Measurements from ENCODE around the gene SPATA20.

The SPATA20 gene

DNA sequence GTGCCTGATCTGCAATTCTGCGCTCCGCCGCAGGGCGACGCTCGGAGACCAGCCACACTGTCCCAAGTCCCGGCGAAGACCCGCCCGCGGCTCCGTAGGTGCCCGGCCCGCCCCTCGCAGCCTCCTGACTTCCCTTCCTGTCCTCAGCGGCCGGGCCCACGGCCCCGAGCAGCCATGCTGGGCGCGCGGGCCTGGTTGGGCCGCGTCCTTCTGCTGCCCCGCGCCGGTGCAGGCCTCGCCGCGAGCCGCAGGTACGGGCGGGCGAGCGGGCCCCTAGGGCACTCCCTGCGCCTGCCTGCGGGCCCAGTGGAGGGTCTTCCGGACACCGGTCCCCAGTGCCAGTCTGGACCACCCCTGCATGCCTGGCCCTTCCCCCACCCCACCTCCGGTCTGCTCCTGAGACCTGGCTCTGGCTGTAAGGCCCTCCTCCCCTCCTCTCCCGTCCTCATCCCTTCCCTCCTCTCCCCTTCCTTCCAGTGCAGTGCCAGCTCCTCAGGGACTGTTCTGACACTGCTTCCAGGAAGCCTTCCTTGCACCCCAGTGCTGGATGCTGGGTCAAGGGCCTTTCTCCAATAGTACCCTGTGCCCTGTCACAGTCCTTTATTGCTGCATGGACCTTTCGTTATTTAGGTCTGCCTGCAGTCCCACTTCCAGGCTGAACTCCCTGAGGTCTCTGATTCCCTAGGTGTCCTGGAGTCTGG is at the start of gene SPATA20:
Gene SPATA20 (plus strand): TSS at position 140 of the 701 bp plus-strand sequence. CDS start 35 bp downstream, at position 175.
- DNase-seq (ENCODE audit: low read depth in 2 of 2), result peak; percentile 75 to 81

DNA sequence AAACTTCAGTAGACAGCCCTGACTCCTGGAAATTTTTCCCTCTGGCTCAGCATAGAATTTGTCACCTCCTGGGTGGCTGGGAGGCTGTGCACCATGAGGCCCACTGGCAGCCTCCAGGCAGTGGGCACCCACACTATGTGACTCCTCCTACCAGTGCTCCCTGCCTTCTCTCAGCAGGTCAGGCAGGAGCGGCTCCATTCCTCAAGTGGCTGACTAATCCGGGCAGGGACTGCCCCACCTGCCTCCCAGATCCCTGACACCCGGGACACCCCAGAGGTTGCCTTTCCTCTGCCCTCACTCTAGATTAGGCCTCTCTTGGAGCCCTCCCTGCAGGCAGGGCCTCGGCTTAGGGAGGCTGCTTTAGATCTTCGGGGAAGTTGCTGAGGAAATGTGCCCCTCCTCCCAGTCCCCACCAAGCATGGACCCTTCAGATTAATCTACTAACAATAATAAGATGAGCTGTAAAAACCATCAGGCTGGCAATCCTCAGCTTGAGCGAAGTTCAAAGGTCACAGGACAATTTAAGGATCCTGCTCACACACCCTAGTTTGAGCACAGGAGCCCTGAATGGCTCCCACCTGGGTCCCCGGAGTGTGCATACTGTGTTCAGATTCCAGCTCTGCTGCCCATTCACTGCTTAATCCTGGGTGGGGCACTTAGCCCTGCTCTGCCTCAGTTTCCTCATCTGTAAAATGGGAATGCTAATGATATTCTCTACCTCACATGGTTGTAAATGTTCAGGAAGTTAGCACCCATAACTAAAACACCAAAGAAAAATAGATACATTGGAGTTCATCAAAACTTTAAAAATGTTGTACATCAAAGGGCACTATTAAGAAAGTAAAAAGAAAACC is 48.7 kb upstream of the SPATA20 start:
- DNase-seq (ENCODE audit: low read depth in 2 of 2), result no peak

DNA sequence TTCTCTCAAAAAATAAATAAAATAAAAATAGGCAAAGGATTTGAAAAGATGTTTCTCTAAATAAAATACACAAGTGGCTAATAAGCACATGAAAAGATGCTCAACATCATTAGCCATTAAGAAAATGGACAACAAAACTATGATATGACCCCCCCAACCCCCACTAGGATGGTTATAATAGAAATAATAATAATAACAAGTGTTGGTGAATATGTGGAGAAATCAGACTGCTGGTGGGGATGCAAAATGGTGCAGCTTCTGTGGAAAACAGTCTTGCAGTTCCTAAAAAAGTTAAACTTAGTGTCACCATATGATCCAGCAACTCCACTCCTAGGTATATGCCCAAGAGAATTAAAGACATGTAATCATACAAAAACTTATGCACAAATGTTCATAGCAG is 47.7 kb upstream of the SPATA20 start:
- no peak for DNase-seq (ENCODE audit: low read depth in 2 of 2)

DNA sequence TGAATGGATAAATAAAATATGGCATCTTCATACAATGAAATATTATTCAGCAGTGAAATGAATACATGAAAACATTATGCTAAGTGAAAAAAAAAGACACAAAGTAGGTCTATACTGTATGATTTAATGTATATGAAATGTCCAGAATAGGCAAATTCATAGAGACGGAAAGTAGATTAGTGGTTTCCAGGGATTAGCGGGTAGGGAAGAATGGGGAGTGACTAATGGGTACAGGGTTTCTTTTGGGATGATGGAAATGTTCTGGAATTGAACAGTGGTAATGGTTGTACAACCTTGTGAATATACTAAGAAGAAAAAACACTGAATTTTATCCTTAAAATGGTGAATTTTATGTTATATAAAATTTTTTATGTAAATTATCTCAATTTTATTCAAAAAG is 47.3 kb upstream of the SPATA20 start:
- no peak for DNase-seq (ENCODE audit: low read depth in 2 of 2)

DNA sequence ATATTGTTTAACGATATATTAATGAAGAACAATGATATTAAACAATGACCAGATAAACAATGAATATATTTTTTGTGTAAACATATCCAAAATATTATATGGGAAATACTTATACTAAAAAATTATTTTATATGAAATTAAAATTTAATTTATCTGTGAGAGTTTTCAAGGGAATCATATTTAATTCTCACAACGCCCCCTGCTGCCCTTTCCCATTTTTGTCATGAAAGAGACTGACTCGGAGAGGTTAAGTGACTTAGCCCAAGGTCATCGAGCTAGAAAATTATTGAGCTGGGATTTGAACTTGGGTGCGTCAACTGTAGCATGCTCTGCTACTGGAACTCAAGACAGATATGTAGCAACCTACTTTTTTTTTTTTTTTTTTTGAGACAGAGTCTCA is 45.9 kb upstream of the SPATA20 start:
- no peak for DNase-seq (ENCODE audit: low read depth in 2 of 2)

DNA sequence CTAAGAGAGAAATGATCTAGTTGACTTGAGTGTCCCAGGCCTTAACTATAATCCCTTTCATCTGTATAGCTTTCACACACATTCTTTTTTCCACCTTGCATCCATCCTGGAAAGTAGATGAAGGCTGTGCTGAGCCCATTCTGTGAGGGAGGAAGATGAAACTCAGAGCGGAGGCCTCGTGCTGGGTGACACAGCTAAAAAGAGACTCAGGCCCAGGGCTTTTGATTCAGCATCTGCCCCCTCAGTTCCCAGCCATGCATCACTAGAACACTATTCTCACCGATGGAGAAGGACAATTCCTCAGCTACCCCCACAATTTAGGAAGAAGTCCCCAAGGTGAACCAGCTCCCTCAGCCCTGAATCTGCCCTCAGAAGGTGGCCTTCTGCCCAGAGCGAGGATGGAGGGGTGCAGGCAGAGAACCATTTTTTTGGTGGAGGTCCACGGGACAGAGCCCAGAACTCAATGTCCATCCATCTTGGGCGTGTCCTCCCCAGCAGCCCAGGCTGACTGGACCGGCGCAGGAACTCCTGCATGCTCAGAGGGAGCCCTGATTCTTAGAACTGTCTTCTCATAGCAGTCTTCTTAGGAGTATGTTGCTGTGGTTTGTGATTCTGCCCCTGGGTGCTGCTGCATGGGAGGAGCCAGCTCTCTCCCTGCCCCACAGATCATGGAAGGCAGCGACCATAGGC is 44.5 kb upstream of the SPATA20 start:
- no peak for DNase-seq (ENCODE audit: low read depth in 2 of 2)

DNA sequence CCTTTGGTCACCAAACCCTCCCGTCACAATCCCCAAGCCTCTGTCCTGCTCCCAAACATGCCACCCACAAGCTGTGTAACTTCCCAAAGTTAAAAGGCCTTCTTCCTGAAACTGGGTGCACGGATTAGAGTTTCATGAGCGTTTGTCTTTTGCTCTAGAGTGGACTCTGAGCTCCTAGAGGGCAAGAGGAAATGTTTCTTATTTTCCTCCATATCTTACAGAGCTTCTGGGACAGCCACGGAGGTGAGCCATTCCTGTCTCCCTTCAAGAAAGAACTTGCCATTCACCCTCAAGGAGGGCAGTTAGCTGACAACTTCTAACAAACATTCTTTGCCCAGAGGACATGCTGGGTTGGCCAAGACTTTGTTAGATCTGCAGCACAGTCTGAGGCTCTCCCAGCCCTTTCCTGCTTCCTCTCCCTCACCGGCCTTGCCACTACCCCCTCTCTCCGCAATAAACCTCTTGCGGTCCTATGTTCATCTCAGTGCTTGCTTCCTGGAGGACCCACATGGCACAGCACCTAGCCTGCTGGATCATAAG is 41.3 kb upstream of the SPATA20 start:
- no peak for DNase-seq (ENCODE audit: low read depth in 2 of 2)

DNA sequence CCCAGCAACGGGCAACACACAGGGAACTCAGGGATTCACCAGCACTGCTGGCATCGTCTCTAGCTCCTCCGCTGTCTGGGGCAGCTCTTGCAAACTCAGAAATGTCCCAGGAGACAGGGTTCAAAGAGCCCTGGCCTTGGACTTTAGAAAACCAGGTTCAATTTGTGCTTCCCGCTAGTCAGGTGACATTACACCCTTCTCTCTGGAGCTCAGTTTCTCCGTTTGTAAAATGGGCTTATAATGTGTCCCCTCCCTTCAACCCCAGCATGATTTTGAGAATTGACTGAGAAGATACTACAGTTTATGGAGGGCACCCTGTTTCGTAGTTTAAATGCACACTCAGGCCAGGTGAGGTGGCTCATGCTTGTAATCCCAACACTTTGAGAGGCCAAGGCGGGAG is 40.7 kb upstream of the SPATA20 start:
- no peak for DNase-seq (ENCODE audit: low read depth in 2 of 2)

DNA sequence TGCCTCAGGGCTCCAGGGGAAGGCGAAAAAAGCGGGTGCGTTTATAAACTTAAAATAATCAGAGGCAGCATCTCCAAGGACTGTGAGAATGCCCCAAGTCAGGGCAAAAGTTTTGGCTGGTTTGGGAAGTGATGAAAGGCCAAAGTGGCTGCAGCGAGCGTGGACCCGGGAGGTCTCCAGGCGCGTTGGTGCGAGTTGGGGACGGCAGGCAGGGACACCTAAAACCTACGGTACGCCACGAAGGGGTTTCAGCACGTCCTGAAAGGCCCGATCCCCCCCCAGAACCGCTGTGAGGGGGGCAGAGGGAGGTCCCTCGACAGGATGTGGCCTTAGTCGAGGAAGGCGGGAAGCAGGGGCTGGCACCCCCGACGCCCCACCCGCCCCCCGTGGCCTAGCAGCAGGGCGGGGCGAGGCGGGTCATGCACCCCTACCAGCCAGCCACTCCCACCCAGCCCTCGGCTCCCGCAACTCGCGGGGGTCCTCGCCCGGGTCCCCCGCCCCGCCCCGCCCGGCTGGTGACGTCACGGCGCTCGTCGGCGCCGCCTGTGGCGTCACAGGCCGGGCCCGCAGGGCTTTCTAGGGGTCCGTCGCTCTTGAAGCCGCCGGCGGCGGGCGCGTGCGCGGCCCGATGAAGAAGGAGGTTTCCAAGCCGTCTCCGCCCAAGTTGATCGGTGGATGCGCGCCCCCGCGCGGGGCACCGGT is 39.0 kb upstream of the SPATA20 start, which contains the start of gene MYCBPAP:
Gene MYCBPAP (plus strand): TSS at position 569 of the 702 bp plus-strand sequence. CDS start 236 bp downstream, outside the sequence.
- DNase-seq (ENCODE audit: low read depth in 2 of 2), result peak; percentile 45 to 80

DNA sequence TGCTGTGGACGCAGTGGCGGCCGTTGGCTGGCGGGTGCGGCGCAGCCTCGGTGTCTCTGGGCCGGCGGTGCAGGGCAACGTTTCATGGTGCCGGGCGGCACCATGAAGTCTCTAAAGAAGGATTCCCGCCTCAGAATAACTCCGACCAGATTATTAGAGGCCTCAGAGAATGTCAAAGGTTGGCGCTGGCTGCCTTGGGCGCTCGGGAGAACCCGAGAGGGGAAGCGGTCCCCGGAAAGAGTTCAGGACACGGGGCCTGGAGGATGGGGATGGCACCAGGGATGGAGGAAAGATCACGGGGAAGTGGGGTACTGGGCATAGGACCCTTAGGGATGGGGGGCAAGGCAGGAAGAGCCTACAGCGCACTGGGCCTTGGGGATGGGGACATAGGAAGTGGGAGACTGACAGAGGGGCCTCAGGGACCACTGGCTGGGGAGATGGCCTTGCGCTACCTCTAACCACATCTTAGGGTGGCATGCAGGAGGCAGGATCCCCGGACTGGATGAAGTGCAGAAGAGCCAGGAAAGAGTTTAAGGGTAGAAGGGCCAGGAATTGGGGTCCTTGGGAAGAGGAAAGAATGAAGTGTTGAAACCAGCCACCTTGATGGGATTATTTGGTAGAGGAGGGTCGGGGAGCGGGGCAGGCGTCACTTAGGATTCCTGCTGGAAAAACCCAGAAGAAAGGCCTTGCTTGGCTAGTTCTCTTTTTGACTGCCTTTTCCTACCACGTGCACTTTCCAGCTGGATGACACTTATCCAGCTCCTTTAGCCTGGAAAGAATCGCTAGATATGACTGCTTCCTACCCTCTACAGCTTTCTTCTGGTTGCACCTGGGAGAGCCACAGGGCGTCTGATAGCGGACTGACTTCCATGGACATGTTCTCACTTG is 38.2 kb upstream of the SPATA20 start:
- no peak for DNase-seq (ENCODE audit: low read depth in 2 of 2)

DNA sequence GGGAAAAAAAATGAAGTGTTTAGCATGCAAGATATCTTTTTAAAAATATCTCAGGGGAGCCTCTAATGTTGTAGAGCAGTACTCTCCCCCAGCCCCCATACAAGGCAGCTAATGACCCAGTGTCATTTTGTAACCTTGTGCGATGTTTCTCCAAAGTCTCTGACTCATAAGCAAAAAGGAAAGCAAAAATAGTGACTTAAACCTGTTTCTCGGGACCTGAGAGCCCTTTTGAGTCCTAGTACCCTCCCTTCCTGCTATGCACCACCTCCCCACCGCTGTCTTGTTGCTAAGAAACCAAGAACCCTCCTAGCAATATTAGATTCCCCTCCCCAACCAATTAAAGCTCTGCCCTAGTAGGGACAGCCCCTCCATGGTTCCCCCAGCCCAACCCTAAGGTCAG is 35.9 kb upstream of the SPATA20 start:
- DNase-seq (ENCODE audit: low read depth in 2 of 2), result peak in 1 of 2 donors; percentile 32

DNA sequence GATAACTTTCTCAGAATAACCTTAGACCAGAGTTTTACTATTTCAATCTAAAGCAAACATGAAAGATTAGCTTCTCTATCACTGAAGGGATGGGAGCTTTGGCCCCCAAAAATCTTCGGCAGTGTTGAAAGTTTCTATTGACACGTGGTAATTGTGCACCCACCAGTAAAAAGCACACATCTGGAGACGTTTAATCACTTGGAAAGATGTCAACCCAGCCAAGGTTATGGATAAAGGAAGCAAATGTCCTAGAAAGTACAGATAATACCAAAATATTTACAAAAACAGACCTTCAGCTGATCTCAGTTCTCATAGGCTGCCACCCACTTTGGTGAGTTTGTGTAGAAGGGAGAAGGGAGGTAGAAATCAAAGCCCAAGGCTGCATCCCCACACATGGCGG is 33.5 kb upstream of the SPATA20 start:
- DNase-seq (ENCODE audit: low read depth in 2 of 2), result no peak

DNA sequence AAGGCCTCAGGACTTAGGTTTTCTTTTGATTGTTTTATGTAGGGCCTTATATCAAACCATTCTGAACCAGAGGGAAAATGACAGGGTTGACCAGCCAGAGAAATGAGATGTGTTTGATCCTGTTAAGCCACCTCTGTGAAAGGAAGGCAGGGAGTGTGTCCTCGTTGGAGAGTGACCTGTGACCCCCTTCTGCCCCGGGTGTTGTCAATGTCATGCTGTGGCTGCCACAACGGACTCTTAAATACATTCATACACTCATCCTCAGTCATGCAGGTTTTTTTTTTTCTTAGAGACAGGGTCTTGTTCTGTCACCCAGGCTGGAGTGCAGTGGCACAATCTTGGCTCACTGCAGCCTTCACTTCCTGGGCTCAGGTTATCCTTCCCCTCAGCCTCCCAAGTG is 32.6 kb upstream of the SPATA20 start:
- DNase-seq (ENCODE audit: low read depth in 2 of 2), result no peak

DNA sequence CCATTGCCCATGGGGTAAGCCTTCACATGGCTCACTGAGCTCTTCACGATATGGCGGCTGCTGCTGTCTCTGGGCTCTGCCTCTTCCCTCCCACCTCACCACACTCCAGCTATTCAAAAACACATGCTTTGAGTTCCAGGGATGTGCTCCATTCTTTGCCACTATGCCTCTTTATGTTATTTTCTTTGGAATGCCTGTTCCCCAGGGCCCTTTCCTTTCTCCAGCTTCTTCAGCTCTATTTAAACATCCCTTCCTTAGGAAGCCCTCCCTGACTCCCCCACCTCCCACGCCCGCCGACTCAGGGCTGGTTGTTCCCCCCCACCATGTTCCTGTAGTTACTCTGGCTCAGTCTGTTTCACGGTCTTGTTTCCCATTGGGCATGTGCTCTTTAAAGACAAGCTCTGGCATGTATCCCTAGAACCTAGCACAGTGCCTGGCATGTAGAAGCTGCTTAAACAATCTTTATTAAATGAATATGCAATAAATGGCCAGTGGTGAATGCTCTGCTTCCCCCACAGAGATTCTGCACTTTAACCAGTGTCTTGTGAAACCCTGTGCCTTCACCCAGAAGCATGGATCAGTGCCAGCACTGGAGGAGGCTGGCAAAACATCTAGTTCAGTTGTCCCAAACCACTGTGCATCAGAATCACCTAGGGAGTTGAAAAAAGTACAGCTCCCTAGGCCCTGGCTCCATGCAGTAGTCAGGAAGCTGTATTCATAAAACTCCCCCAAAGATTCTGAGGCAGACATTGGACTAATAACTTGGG is 31.9 kb upstream of the SPATA20 start:
- no peak for DNase-seq (ENCODE audit: low read depth in 2 of 2)

DNA sequence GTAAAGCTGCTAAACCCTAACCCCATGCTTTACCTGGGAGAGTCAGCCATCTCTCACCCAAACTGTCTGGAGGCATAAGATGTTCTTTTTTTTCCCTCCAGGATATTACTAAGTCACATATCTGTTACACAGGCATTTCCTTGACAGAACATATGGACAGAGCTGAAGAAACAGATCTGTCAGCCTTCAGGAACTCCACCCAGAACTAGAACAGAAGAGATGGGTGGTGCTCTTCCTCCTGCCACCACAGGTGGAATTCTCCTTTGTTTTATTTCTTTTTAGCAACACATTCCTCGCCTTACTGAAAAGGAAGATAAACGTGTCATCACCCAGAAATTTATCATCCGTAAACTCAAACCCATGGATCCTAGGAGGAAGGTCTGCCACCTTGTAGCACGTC is 30.0 kb upstream of the SPATA20 start:
- no peak for DNase-seq (ENCODE audit: low read depth in 2 of 2)

DNA sequence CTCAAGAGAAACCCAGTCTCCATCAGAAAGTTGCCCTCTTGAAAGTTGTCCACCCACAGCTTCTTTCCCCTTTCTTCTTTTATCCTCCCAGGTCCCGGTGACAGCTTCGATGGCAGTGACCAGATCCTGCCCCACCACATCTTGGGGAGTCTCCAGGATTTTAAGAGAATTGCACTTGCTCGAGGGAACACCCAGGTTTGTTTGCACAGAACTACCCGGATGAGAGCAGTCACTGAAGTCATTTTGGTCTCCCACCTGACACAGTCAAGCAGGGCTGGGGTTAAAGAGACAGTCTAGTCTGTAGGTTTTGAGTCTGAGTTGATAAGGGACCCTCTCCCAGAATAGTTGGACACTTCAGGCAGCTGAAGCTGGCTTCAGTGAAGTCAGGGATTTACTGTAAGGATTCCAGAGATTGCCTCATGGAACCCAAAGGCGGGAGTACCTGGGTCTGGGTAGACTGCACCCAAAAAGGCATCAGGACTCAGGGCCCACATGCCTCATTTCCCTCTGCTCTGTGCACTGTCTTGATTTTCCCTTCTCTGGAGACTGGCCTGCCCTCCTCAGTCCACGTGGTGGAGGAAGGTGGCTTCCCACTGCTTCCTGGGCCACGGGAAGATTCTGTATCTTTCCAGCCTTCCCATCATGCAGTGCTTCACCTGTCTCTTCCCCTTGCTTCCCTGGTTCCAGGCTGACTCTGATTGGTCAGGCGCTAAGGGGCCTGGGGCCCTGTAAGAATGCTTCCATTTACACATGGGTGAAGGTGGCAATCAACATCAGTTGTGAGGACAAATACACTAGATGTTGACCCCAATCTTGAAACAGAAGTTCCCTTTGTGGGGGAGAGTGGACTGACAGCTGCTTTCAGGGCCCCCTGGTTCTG is 29.2 kb upstream of the SPATA20 start:
- no peak for DNase-seq (ENCODE audit: low read depth in 2 of 2)

DNA sequence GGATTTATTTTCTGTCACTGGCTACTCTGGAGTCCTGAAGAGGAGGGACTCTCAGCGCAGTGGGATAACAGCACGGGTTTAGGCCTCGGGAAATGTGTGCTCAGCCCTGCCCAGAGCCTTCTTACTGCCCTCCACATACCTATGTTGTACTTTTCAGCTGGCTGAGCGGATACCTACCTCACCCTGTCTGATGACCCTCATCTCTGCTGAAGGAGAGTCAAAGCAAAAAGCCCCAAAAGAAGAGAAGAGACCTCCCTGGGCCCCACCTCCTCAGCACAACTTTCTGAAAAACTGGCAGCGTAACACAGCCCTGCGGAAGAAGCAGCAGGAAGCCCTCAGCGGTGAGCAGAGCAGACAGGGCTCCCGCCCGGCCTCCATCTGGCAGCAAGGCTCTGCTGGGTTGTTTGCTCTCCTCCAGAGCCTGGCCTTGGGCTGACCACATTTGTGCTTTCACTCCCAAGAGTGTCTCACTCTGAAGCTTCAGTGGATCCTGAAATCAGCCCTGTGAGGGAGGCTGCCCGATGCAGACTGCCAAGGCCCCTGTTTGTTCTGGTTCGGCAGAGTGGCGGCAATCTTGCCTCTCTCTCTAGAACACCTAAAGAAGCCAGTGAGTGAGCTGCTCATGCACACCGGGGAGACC is 28.5 kb upstream of the SPATA20 start:
- DNase-seq (ENCODE audit: low read depth in 2 of 2), result no peak

DNA sequence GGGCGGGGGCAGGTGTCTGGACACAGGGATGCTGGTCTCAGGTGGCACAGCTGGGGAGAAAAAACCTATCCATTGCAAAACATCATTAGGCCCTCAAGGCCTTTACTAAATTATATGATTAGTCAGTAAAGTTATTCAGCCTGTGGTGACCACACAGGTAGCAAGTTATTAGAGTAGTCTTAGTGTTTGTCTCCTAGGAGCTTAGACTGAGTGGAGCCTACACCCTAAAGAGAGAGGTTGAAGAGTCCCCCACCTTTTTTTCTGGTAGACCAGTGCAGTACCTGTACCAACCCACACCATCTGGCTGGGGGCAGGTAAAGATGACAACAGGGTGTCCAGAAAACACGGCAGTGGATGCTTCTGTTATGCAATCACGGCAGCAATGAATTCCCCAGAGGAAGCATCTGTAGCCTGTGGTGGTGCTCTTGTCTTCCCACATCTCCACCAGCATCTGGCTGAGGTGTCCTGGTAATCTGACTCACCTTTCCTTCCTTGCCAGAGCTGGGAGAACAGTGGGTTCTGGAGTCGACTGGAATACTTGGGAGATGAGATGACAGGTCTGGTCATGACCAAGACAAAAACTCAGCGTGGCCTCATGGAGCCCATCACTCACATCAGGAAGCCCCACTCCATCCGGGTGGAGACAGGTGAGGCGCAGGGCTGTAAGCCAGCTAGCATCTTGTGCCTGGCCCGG is 27.7 kb upstream of the SPATA20 start:
- no peak for DNase-seq (ENCODE audit: low read depth in 2 of 2)

All from stimulated activated CD8-positive, alpha-beta memory T cell treated with anti-CD3 and anti-CD28 coated beads, Interleukin-15, amount 100 ng/mL, for 48 hours (primary cell).